SK-N-SH treated with all-trans-retinoic acid at 6 μM for 48 hours (cell line): ENCODE measurements around the gene PLXDC2.

Experiments used
- ATAC-seq: fragments of 200-7000 bp; cut with Tn5 transposase; 3 replicates; pipeline ENCODE4 v1.9.1; 2020; ENCODE audit warnings: mild to moderate bottlenecking, moderate library complexity
- ARNTL ChIP-seq: fragments of 450-650 bp; formaldehyde crosslinking; IDR thresholded peaks from 2 replicates; pipeline ENCODE4 v1.5.0; 2020; ENCODE audit warnings: low read depth, mild to moderate bottlenecking, moderate library complexity, borderline replicate concordance
- BACH2 ChIP-seq: fragments of 250-450 bp; sonication (Bioruptor Pico); IDR thresholded peaks from 2 replicates; pipeline ENCODE4 v1.9.0; 2021; ENCODE audit warnings: mild to moderate bottlenecking, borderline replicate concordance
- CSDC2 ChIP-seq: fragments of 250-450 bp; sonication (Bioruptor Pico); IDR thresholded peaks from 2 replicates; pipeline ENCODE4 v1.5.0; 2020; ENCODE audit warnings: mild to moderate bottlenecking, moderate library complexity
- CSRNP3 ChIP-seq: fragments of 250-450 bp; sonication (Bioruptor Pico); IDR thresholded peaks from 2 replicates; pipeline ENCODE4 v1.5.1; 2021; ENCODE audit warnings: mild to moderate bottlenecking, moderate library complexity
- ESRRG ChIP-seq: fragments of 250-450 bp; sonication (Bioruptor Pico); IDR thresholded peaks from 2 replicates; pipeline ENCODE4 v1.6.1; 2021; ENCODE audit warnings: mild to moderate bottlenecking
- GLIS3 ChIP-seq: fragments of 250-450 bp; sonication (Bioruptor Pico); IDR thresholded peaks from 2 replicates; pipeline ENCODE4 v1.5.0; 2020; ENCODE audit warnings: mild to moderate bottlenecking, moderate library complexity
- ISL1 ChIP-seq: fragments of 250-450 bp; sonication (Bioruptor Pico); IDR thresholded peaks from 2 replicates; pipeline ENCODE4 v2.1.2; 2022; ENCODE audit warnings: mild to moderate bottlenecking, moderate library complexity
- OSR1 ChIP-seq: fragments of 250-450 bp; sonication (Bioruptor Pico); IDR thresholded peaks from 2 replicates; pipeline ENCODE4 v1.8.0; 2022; ENCODE audit warnings: moderate library complexity, mild to moderate bottlenecking, inconsistent platforms
- PATZ1 ChIP-seq: fragments of 250-450 bp; sonication (Bioruptor Pico); IDR thresholded peaks from 2 replicates; pipeline ENCODE4 v1.8.0; 2020; ENCODE audit warnings: mild to moderate bottlenecking, moderate library complexity, borderline replicate concordance
- PPARA ChIP-seq: fragments of 250-450 bp; sonication (Bioruptor Pico); IDR thresholded peaks from 2 replicates; pipeline ENCODE4 v1.5.0; 2020; ENCODE audit warnings: mild to moderate bottlenecking, borderline replicate concordance
- RARB ChIP-seq: fragments of 250-450 bp; sonication (Bioruptor Pico); IDR thresholded peaks from 2 replicates; pipeline ENCODE4 v1.8.0; 2021; ENCODE audit warnings: mild to moderate bottlenecking, moderate library complexity
- SNAI2 ChIP-seq: fragments of 250-450 bp; sonication (Bioruptor Pico); IDR thresholded peaks from 2 replicates; pipeline ENCODE4 v1.5.0; 2020; ENCODE audit warnings: mild to moderate bottlenecking, moderate library complexity
- TCF4 ChIP-seq: fragments of 250-450 bp; sonication (Bioruptor Pico); IDR thresholded peaks from 2 replicates; pipeline ENCODE4 v1.8.0; 2021; ENCODE audit warnings: mild to moderate bottlenecking, moderate library complexity, borderline replicate concordance
- TOX ChIP-seq: fragments of 250-450 bp; sonication (Bioruptor Pico); IDR thresholded peaks from 2 replicates; pipeline ENCODE4 v1.8.0; 2021; ENCODE audit warnings: mild to moderate bottlenecking, moderate library complexity, borderline replicate concordance
- TSHZ2 ChIP-seq: fragments of 250-450 bp; sonication (Bioruptor Pico); IDR thresholded peaks from 2 replicates; pipeline ENCODE4 v1.5.0; 2020; ENCODE audit warnings: mild to moderate bottlenecking, moderate library complexity
- ZC3H10 ChIP-seq: fragments of 250-450 bp; sonication (Bioruptor Pico); IDR thresholded peaks from 2 replicates; pipeline ENCODE4 v1.5.1; 2021; ENCODE audit warnings: mild to moderate bottlenecking, moderate library complexity
- ZFP3 ChIP-seq: fragments of 250-450 bp; sonication (Bioruptor Pico); IDR thresholded peaks from 2 replicates; pipeline ENCODE4 v1.5.0; 2020; ENCODE audit warnings: mild to moderate bottlenecking, moderate library complexity
- ZFP30 ChIP-seq: fragments of 450-650 bp; formaldehyde crosslinking; IDR thresholded peaks from 2 replicates; pipeline ENCODE4 v1.5.0; 2022; ENCODE audit warnings: mild to moderate bottlenecking, moderate library complexity
- ZNF565 ChIP-seq: fragments of 450-650 bp; formaldehyde crosslinking; conservative IDR thresholded peaks from 2 replicates; pipeline ENCODE4 v1.5.0; 2020; ENCODE audit warnings: low read depth, mild to moderate bottlenecking, moderate library complexity
- ZNF70 ChIP-seq: fragments of 450-650 bp; formaldehyde crosslinking; IDR thresholded peaks from 2 replicates; pipeline ENCODE4 v1.5.0; 2020; ENCODE audit warnings: mild to moderate bottlenecking, moderate library complexity
- TF ChIP-seq, protein P1 (sequence below): fragments of 250-450 bp; sonication (Bioruptor Pico); IDR thresholded peaks from 2 replicates; pipeline ENCODE4 v1.5.1; 2020; ENCODE audit warnings: low read depth, mild to moderate bottlenecking, moderate library complexity

PLXDC2 gene

DNA sequence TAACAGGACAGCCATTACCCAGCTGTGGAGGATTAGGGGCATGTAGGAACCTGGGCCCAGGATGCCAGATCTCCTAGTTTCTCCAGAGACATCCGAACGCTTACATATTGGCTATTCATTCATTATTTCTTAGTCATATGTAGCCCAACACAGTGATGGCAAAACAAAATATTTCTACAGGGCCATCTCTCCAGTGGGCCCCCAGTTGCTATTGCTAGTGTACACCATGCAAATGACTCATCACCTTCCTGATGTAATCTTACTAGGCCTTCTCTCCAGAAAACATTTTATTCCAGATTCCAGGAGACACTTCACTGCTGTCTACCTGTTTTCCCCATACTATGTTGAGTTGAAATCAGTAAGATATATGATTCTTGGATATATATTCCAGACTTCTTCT lies 201.7 kb downstream of the PLXDC2 start:
- TF ChIP-seq BACH2 (CRISPR knock-in tag) (no peak), ZNF565 (CRISPR knock-in tag) (no peak), OSR1 (CRISPR knock-in tag) (no peak), PPARA (CRISPR knock-in tag) (no peak), ZC3H10 (no peak), ZNF70 (CRISPR knock-in tag) (no peak), ZFP30 (CRISPR knock-in tag) (no peak), GLIS3 (no peak), ESRRG (CRISPR knock-in tag) (no peak), TOX (CRISPR knock-in tag) (no peak), RARB (no peak), TCF4 (CRISPR knock-in tag) (no peak)
- TF ChIP-seq, protein P1, sequence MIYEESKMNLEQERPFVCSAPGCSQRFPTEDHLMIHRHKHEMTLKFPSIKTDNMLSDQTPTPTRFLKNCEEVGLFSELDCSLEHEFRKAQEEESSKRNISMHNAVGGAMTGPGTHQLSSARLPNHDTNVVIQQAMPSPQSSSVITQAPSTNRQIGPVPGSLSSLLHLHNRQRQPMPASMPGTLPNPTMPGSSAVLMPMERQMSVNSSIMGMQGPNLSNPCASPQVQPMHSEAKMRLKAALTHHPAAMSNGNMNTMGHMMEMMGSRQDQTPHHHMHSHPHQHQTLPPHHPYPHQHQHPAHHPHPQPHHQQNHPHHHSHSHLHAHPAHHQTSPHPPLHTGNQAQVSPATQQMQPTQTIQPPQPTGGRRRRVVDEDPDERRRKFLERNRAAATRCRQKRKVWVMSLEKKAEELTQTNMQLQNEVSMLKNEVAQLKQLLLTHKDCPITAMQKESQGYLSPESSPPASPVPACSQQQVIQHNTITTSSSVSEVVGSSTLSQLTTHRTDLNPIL (CRISPR knock-in tag): no peak
- no peak for ATAC-seq

GRCh38 chr10:20020677-20021076 lies 204.4 kb downstream of the PLXDC2 start:
- ATAC-seq: no peak
- TF ChIP-seq CSDC2 (no peak), ARNTL (CRISPR knock-in tag) (no peak), PPARA (CRISPR knock-in tag) (no peak), ZNF70 (CRISPR knock-in tag) (no peak), BACH2 (CRISPR knock-in tag) (no peak), ZFP3 (CRISPR knock-in tag) (no peak), RARB (no peak), CSRNP3 (CRISPR knock-in tag) (no peak), SNAI2 (CRISPR knock-in tag) (no peak), ESRRG (CRISPR knock-in tag) (no peak), TSHZ2 (CRISPR knock-in tag) (no peak), OSR1 (CRISPR knock-in tag) (no peak), PATZ1 (no peak), ZFP30 (CRISPR knock-in tag) (no peak)
- TF ChIP-seq, protein P1 (CRISPR knock-in tag): no peak
- TF ChIP-seq, all 23 proteins: peak for 0

GRCh38 chr10:20029523-20029922 lies 213.3 kb downstream of the PLXDC2 start:
- ATAC-seq: no peak
- no peak for TF ChIP-seq ISL1 (CRISPR knock-in tag)
- TF ChIP-seq ESRRG (CRISPR knock-in tag): no peak
- no peak for TF ChIP-seq ZC3H10
- TF ChIP-seq SNAI2 (CRISPR knock-in tag): no peak
- TF ChIP-seq PATZ1: no peak
- no peak for TF ChIP-seq PPARA (CRISPR knock-in tag)
- TF ChIP-seq ZNF70 (CRISPR knock-in tag): no peak
- TF ChIP-seq GLIS3: no peak
- TF ChIP-seq RARB: no peak
- no peak for TF ChIP-seq TOX (CRISPR knock-in tag)
